Measurements from ENCODE around the gene TBXAS1. TPM values are rescaled to one million over a fixed set of nuclear protein-coding genes. Genes with fewer than 3 reads are reported as not detected.

Gene TBXAS1
- total and polyA plus RNA-seq, 2 of the 8 experiments (the other 6 are each of a cell fraction or from before 2014, with no cell fraction given) = 0.86 to 2.1 TPM

GRCh38 chr7:139887992-139888481 is 59.0 kb downstream of the TBXAS1 start:
- no peak for DNase-seq (ENCODE audit: low read depth in 1 of 2, low spot score in 2 of 2)
- Histone ChIP-seq H3K23ac (ENCODE audit: insufficient read length) (no peak overlapping the region), H4K20me1 (replicated peaks in 1 of 2; ENCODE audit: control insufficient read depth in 1 of 2, insufficient read depth in 2 of 2, low read length in 2 of 2) (no peaks in the 10 kb centered on the region), H3K36me3 (ENCODE audit: control insufficient read depth in 2 of 4, insufficient read depth in 4 of 4, low read length in 3 of 4) (no peaks in the 10 kb centered on the region), H2BK12ac (ENCODE audit: low read depth, low read length) (no peak overlapping the region), H3K4me1 (replicated peaks in 1 of 4; ENCODE audit: control insufficient read depth in 3 of 4, insufficient read depth in 4 of 4, low read length in 3 of 4) (no peaks in the 10 kb centered on the region), H3K4me3 (ENCODE audit: extremely low read depth in 1 of 4, insufficient read depth in 2 of 4, low read depth in 3 of 4, low read length in 4 of 4) (no peak overlapping the region), H4K91ac (replicated peaks; ENCODE audit: insufficient read length, low read length) (no peak overlapping the region), H2BK15ac (ENCODE audit: low read length) (no peak overlapping the region), H4K8ac (ENCODE audit: extremely low read depth, insufficient read depth, low read length) (no peak overlapping the region), H3K14ac (ENCODE audit: insufficient read length) (no peak overlapping the region), H4K5ac (ENCODE audit: insufficient read length, low read depth, low read length) (no peak overlapping the region), H3K9ac (replicated peaks in 1 of 4; ENCODE audit: extremely low read depth in 1 of 4, low read depth in 3 of 4, low read length in 3 of 4) (no peak overlapping the region), H3K18ac (ENCODE audit: extremely low read depth, low read length) (no peak overlapping the region), H3K27me3 (replicated peaks in 1 of 4; ENCODE audit: control insufficient read depth in 3 of 4, extremely low read depth in 1 of 4, insufficient read depth in 3 of 4, low read length in 3 of 4) (no peaks in the 10 kb centered on the region), H2AK5ac (ENCODE audit: low read depth, low read length) (no peak overlapping the region), H2BK120ac (replicated peaks; ENCODE audit: low read depth, low read length) (no peak overlapping the region), H3K27ac (ENCODE audit: low read depth, low read length) (no peak overlapping the region), H3K79me1 (ENCODE audit: low read depth, low read length) (no peaks in the 10 kb centered on the region), H3K4me2 (ENCODE audit: insufficient read depth in 1 of 2, low read depth in 2 of 2, low read length in 2 of 2) (no peak overlapping the region), H3K79me2 (ENCODE audit: control insufficient read depth in 1 of 2, insufficient read depth in 2 of 2, low read length in 2 of 2) (no peaks in the 10 kb centered on the region), H2AFZ (ENCODE audit: low read length) (no peak overlapping the region), H3K9me3 (ENCODE audit: insufficient read depth in 2 of 2, low read depth in 1 of 2, low read length in 1 of 2) (no peaks in the 10 kb centered on the region), H3K56ac (replicated peaks; ENCODE audit: insufficient read length, low read depth, low read length) (no peak overlapping the region), H3K4ac (replicated peaks; ENCODE audit: insufficient read length, low read depth, low read length) (no peak overlapping the region), H2BK20ac (ENCODE audit: low read length) (no peak overlapping the region), H2BK5ac (ENCODE audit: low read depth, low read length) (no peak overlapping the region), H3K23me2 (ENCODE audit: low read depth, low read length) (no peaks in the 10 kb centered on the region)
- WGBS, 2 experiments (ENCODE audit: extremely low coverage in 1 of 2, insufficient coverage in 1 of 2, insufficient read length in 1 of 2, insufficient replicate concordance in 2 of 2, low coverage in 1 of 2, low lambda C conversion rate in 2 of 2, missing lambda C conversion rate in 1 of 2) = 84% methylated on average over 5 of the region's 5 CpGs; no CpG with 5 or more reads in 1 of the 2 experiments
- FAIRE-seq = no peak
- POLR2A ChIA-PET (ENCODE audit: partially characterized antibody) = no interaction called here
- CTCF ChIA-PET (ENCODE audit: partially characterized antibody) = no interaction called here
- no peak for TF ChIP-seq JUN (IDR thresholded peaks at IDR 0.05; ENCODE audit: low read depth, low read length)
- no peak for TF ChIP-seq POU5F1 (IDR thresholded peaks at IDR 0.05; ENCODE audit: low read depth, low read length)
- no peak for TF ChIP-seq EGR1 (IDR thresholded peaks at IDR 0.05; ENCODE audit: borderline replicate concordance, low read depth, low read length)
- TF ChIP-seq ATF3 (IDR thresholded peaks at IDR 0.05; ENCODE audit: insufficient read depth, low read depth, low read length) = no peak
- TF ChIP-seq KDM5A (IDR thresholded peaks at IDR 0.05; ENCODE audit: low read length) = no peak
- no peak for TF ChIP-seq KDM1A (IDR thresholded peaks at IDR 0.05; ENCODE audit: borderline replicate concordance, low read length)
- no peak for TF ChIP-seq RAD21 (IDR thresholded peaks at IDR 0.05 in 1 of 2, conservative IDR thresholded peaks at IDR 0.05 in 1 of 2; ENCODE audit: low read depth in 2 of 2, low read length in 2 of 2)
- no peak for TF ChIP-seq SUZ12 (IDR thresholded peaks at IDR 0.05; ENCODE audit: low read length)
- no peak for TF ChIP-seq MAX (IDR thresholded peaks at IDR 0.05)
- TF ChIP-seq SP1 (IDR thresholded peaks at IDR 0.05; ENCODE audit: low read depth, low read length) = no peak

Measured in H1 (cell line).